Caco-2 (cell line): ENCODE results near the gene ATCAY. TPM values are rescaled to one million over a fixed set of nuclear protein-coding genes. Genes with fewer than 3 reads are reported as not detected.

Source experiments
- BruUV-seq: library from RNA; stranded (reverse); fragments of 400-500 nt; replicated peaks from 2 replicates; lab custom pipeline; 2021; lab: Mats Ljungman, UMichigan
- CTCF ChIA-PET: fragments of 300-600 bp; sonication (Branson Sonifier 250); formaldehyde crosslinking; loops from one replicate; lab custom pipeline; 2022; ENCODE audit warnings: antibody characterized with exemption; lab: Charles Lee
- POLR2A ChIA-PET: fragments of 300-600 bp; sonication (Branson Sonifier 250); formaldehyde crosslinking; loops from one replicate; lab custom pipeline; 2022; ENCODE audit warnings: antibody characterized with exemption; lab: Charles Lee
- DNase-seq, 2 experiments: peaks; one replicate each; pipeline versions ENCODE4 v3.0.0 to v3.0.0-alpha.2; 2020 to 2022
- H3K27me3 ChIP-seq: replicated peaks from 2 replicates; pipeline ENCODE4 v1.6.0; 2011; ENCODE audit warnings: low read length; ENCODE audit not compliant: control insufficient read depth, insufficient read depth
- H3K36me3 ChIP-seq: 2 replicates; pipeline ENCODE4 v1.5.1; 2011; ENCODE audit warnings: low read length; ENCODE audit not compliant: control insufficient read depth, insufficient read depth
- H3K4me1 ChIP-seq: fragments of 250-450 bp; sonication (Bioruptor Pico); 2 replicates; pipeline ENCODE4 v1.5.1; 2020; ENCODE audit warnings: mild to moderate bottlenecking
- H3K4me3 ChIP-seq: 2 replicates; pipeline ENCODE4 v1.5.1; 2011; ENCODE audit warnings: low read depth, mild to moderate bottlenecking, control low read depth, low read length
- H3K9me3 ChIP-seq: fragments of 250-450 bp; sonication (Bioruptor Pico); 2 replicates; pipeline ENCODE4 v1.5.1; 2020; ENCODE audit warnings: mild to moderate bottlenecking, moderate library complexity
- H3K27ac Mint-ChIP-seq: one replicate; pipeline ENCODE4 v1.8.0; 2022; ENCODE audit warnings: mixed read lengths; ENCODE audit not compliant: unreplicated experiment
- H3K27me3 Mint-ChIP-seq: one replicate; pipeline ENCODE4 v1.8.0; 2022; ENCODE audit warnings: mixed read lengths; ENCODE audit not compliant: insufficient read depth, unreplicated experiment
- H3K36me3 Mint-ChIP-seq: one replicate; pipeline ENCODE4 v1.8.0; 2022; ENCODE audit warnings: mild to moderate bottlenecking, mixed read lengths; ENCODE audit not compliant: insufficient read depth, unreplicated experiment
- H3K4me1 Mint-ChIP-seq: one replicate; pipeline ENCODE4 v1.8.0; 2022; ENCODE audit warnings: low read depth, mixed read lengths; ENCODE audit not compliant: unreplicated experiment
- H3K4me3 Mint-ChIP-seq: one replicate; pipeline ENCODE4 v1.8.0; 2022; ENCODE audit warnings: mild to moderate bottlenecking, moderate library complexity, mixed read lengths; ENCODE audit not compliant: unreplicated experiment
- H3K9me3 Mint-ChIP-seq: one replicate; pipeline ENCODE4 v1.8.0; 2022; ENCODE audit warnings: mixed read lengths; ENCODE audit not compliant: unreplicated experiment
- intact Hi-C: fragments of 100-400 bp; cut with micrococcal nuclease; formaldehyde crosslinking; loops from one replicate; pipeline ENCODE4 v1.10.0; 2022; ENCODE audit not compliant: unreplicated experiment
- total RNA-seq: library from RNA; stranded (reverse); gene quantifications from 2 replicates; pipeline ENCODE4 v1.2.3, GENCODE V29; 2022
- TF ChIP-seq, protein P1 (sequence below), 2 experiments: fragments of 200-600 bp in 1 of 2; IDR thresholded peaks; 1 replicate in 1 of 2; 2 replicates in 1 of 2; pipeline versions ENCODE4 v1.5.1 to v1.8.0; 2011 to 2022; ENCODE audit warnings: antibody characterized with exemption in 1 of 2, control low read depth in 1 of 2, inconsistent platforms in 1 of 2, low read depth in 1 of 2, low read length in 1 of 2, mild to moderate bottlenecking in 1 of 2, moderate library complexity in 1 of 2; ENCODE audit not compliant: insufficient read depth in 1 of 2, severe bottlenecking in 1 of 2, unreplicated experiment in 1 of 2

Gene ATCAY
- total RNA-seq, 1 experiment from 2014 or later, result not detected

DNA sequence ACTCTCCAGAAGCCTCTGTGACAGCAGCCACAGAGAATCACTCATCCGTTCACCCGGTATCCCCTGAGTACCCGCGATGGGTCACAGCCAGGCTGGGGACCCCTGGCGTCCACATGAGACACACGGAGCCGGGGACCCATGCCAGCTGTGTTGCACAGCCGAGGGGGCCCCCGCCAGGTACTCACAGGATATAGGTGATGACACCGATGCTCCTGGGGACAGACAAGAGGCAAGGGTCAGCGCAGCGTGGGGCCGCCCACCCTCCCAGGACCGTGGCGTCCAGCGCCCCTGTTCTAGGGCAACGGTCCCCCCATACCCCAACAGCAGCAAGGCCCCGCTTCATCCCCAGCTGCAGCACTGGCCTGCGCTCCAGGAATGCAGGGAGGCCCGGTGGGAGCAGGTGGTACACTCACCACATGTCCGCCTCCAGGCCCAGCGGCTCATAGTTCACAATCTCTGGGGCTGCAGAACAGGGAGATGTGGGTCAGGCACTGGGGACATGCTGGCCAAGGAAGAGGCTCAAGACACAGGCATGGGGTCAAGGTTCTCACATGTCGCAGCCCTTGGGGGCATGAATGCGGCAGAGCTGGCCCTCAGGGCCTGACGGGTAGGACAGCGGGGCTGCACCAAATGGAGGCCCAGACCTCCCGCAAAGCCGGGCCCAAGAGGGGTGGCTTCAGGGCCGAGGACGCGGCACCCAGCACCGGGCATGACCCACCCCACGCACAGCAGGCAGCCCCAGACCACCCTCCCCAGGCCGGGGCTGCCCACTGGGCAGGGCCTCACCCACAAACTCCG, 83.2 kb downstream of the ATCAY start:
- TF ChIP-seq, protein P1, sequence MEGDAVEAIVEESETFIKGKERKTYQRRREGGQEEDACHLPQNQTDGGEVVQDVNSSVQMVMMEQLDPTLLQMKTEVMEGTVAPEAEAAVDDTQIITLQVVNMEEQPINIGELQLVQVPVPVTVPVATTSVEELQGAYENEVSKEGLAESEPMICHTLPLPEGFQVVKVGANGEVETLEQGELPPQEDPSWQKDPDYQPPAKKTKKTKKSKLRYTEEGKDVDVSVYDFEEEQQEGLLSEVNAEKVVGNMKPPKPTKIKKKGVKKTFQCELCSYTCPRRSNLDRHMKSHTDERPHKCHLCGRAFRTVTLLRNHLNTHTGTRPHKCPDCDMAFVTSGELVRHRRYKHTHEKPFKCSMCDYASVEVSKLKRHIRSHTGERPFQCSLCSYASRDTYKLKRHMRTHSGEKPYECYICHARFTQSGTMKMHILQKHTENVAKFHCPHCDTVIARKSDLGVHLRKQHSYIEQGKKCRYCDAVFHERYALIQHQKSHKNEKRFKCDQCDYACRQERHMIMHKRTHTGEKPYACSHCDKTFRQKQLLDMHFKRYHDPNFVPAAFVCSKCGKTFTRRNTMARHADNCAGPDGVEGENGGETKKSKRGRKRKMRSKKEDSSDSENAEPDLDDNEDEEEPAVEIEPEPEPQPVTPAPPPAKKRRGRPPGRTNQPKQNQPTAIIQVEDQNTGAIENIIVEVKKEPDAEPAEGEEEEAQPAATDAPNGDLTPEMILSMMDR (IDR thresholded peaks at IDR 0.05; ENCODE audit: insufficient read depth in 1 of 2, low read depth in 1 of 2, low read length in 1 of 2, severe bottlenecking in 1 of 2, unreplicated experiment in 1 of 2), result no peak
- H3K27me3 ChIP-seq, result no peaks in the 10 kb centered on the region
- Mint-ChIP-seq H3K27ac (no peak overlapping the region), H3K4me3 (no peak overlapping the region), H3K27me3 (no peaks in the 10 kb centered on the region), H3K4me1 (peaks cover 5% of the 10 kb centered on the region), H3K36me3 (peaks cover 91% of the 10 kb centered on the region), H3K9me3 (no peaks in the 10 kb centered on the region)
- no TSS peak for BruUV-seq
- ChIA-PET CTCF (interaction anchor here (0.5 kb wide), 1 partner anchor 24 kb away, joined by 5 read pairs; no protein-coding TSS in a partner anchor), POLR2A (no interaction called here)
- H3K36me3 ChIP-seq, result peaks cover 1% of the 10 kb centered on the region
- intact Hi-C loops, result no loop called here
- DNase-seq, result no peak
- no peaks in the 10 kb centered on the region for H3K9me3 ChIP-seq
- peaks cover 14% of the 10 kb centered on the region for H3K4me1 ChIP-seq
- no peak overlapping the region for H3K4me3 ChIP-seq

DNA sequence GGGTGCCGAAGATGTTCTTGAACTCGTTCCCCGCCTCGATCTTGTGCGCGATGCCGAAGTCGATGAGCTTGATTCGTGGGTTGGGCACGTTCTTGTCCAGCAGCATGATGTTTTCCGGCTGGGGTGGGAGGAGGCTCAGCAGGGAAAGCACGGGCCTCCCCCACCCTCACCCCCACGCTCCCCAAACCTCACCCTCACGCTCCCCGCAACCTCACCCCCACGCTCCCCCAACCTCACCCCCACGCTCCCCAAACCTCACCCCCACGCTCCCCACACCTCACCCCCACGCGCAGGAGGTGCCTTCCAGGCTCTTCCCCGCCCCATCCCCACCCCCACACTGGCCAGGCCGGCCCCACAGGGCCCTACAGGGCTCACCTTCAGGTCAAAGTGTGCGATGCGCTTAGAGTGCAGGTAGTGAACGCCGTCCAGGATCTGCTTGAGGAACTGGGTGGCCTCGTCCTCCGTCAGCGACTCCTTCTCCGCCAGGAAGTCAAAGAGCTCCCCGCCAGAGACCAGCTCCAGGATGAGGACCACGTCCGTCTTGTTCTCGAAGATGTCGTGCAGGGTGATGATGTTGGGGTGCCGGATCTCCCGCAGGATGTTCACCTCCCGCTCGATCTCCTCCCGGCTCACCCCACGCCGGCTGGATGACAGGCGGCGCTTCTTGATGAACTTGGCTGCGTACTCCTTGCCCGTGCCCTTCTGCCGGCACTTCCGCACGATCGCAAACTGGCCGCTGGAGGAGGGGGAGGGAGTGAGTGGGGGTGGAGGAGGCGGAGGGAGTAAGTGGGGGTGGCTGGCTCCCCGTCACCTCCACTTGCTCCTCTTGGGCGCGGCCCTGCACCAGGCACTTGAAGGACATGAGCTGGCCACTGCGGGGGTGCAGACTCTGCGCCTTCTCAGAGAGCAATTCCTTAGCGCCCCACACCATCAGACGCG, 84.0 kb downstream of the ATCAY start:
- no TSS peak for BruUV-seq
- Histone ChIP-seq H3K27me3 (no peaks in the 10 kb centered on the region), H3K36me3 (peaks cover 1% of the 10 kb centered on the region; the same call in 1 of the 2 replicates), H3K9me3 (no peaks in the 10 kb centered on the region), H3K4me1 (peaks cover 23% of the 10 kb centered on the region), H3K4me3 (no peak overlapping the region)
- peaks cover 97% of the 10 kb centered on the region for H3K36me3 Mint-ChIP-seq
- POLR2A ChIA-PET, result no interaction called here
- CTCF ChIA-PET, result interaction anchor here (0.5 kb wide), 1 partner anchor 23 kb away, joined by 5 read pairs; no protein-coding TSS in a partner anchor
- peaks cover 14% of the 10 kb centered on the region for H3K4me1 Mint-ChIP-seq
- no peak overlapping the region for H3K4me3 Mint-ChIP-seq
- no peak for DNase-seq
- no peak overlapping the region for H3K27ac Mint-ChIP-seq
- H3K9me3 Mint-ChIP-seq, result no peaks in the 10 kb centered on the region
- TF ChIP-seq, protein P1 (IDR thresholded peaks at IDR 0.05; ENCODE audit: insufficient read depth in 1 of 2, low read depth in 1 of 2, low read length in 1 of 2, severe bottlenecking in 1 of 2, unreplicated experiment in 1 of 2), result no peak
- intact Hi-C loops, result no loop called here
- H3K27me3 Mint-ChIP-seq, result no peaks in the 10 kb centered on the region
